HEK293T (cell line): ENCODE results near the gene PRKCZ.

Source experiments
- ELF4 ChIP-seq: fragments of 450-650 bp; IDR thresholded peaks from 2 replicates; pipeline ENCODE4 v1.6.1; 2017; ENCODE audit warnings: antibody characterized with exemption
- FOXK2 ChIP-seq: fragments of 450-650 bp; IDR thresholded peaks from 2 replicates; pipeline ENCODE4 v1.6.1; 2016; ENCODE audit warnings: mild to moderate bottlenecking
- LEF1 ChIP-seq: fragments of 450-650 bp; IDR thresholded peaks from 2 replicates; pipeline ENCODE4 v1.6.1; 2017; ENCODE audit warnings: mild to moderate bottlenecking, borderline replicate concordance
- NFRKB ChIP-seq: fragments of 450-650 bp; IDR thresholded peaks from 2 replicates; pipeline ENCODE4 v1.6.1; 2016; ENCODE audit warnings: mild to moderate bottlenecking, moderate library complexity

GRCh38 chr1:2053217-2053616, 3.0 kb downstream of the PRKCZ start:
- no peak for TF ChIP-seq ELF4
- no peak for TF ChIP-seq NFRKB
- TF ChIP-seq FOXK2 = no peak
- TF ChIP-seq LEF1 = no peak
